Adrenal gland (tissue), 12 donors: ENCODE results near the gene POPDC2. TPM values are rescaled to one million over a fixed set of nuclear protein-coding genes. Genes with fewer than 3 reads are reported as not detected.

Experiments used
- DNase-seq, 7 donors: peaks; one replicate each; pipeline ENCODE4 v3.0.0-alpha.2; 2019 to 2020
- H3K27ac ChIP-seq, 5 donors: fragments of 200-600 bp; sonication (generic) in 4 of 5; 1 replicate in 3 of 5; 2 replicates in 2 of 5; pipeline versions ENCODE4 v1.5.1 to v1.8.0; 2016 to 2020; ENCODE audit warnings: mild to moderate bottlenecking in 1 of 5
- H3K27me3 ChIP-seq: fragments of 200-600 bp; 2 replicates; pipeline ENCODE4 v1.8.0; 2021
- H3K36me3 ChIP-seq, 2 donors: fragments of 200-600 bp; replicated peaks in 1 of 2; 1 replicate in 1 of 2; 2 replicates in 1 of 2; pipeline versions ENCODE4 v1.5.1 to v1.8.0; 2018 to 2022
- H3K4me1 ChIP-seq, 2 donors: fragments of 200-600 bp; replicated peaks in 1 of 2; 1 replicate in 1 of 2; 2 replicates in 1 of 2; pipeline versions ENCODE4 v1.5.1 to v1.8.0; 2018 to 2021
- H3K4me3 ChIP-seq, 4 donors: fragments of 200-600 bp; sonication (generic) in 3 of 4; one replicate each; pipeline ENCODE4 v1.5.1; 2016 to 2018
- H3K9me3 ChIP-seq, 3 donors: fragments of 200-600 bp; sonication (generic) in 1 of 3; replicated peaks in 1 of 3; 1 replicate in 2 of 3; 2 replicates in 1 of 3; pipeline versions ENCODE4 v1.5.1 to v1.8.0; 2016 to 2021
- POLR2A ChIP-seq, 2 donors: fragments of 450-650 bp; IDR thresholded peaks; one replicate each; pipeline ENCODE4 v1.6.1; 2017; ENCODE audit warnings: antibody characterized with exemption in 2 of 2, mild to moderate bottlenecking in 2 of 2, moderate library complexity in 1 of 2
- WGBS, 4 donors: extraction: QIAGEN DNeasy Blood & Tissue Kit in 2 of 4; methylation state at CpG; one replicate each; pipeline versions ENCODE4 v1.1.5 to v1.1.7; 2013 to 2017; 5-methylcytosine and 5-hydroxymethylcytosine counted together
- intact Hi-C, 2 donors: fragments of 100-400 bp; cut with DNase I; formaldehyde crosslinking; loops; one replicate each; pipeline versions ENCODE4 v1.14.1 to v1.15.0; 2022 to 2023
- polyA plus RNA-seq, 3 donors: library from polyadenylated mRNA; stranded (reverse); fragments of 200-250 nt in 2 of 3; fragments of 350-450 nt in 1 of 3; fragmentation: Illumina TruSeq in 1 of 3; extraction: RNeasy Lipid Tissue Mini Kit (QIAGEN cat#74804) in 1 of 3; gene quantifications; one replicate each; pipeline ENCODE4 v1.2.3, GENCODE V29; 2013 to 2014
- total RNA-seq, 9 donors: library from RNA; depleted of rRNA in 4 of 9; stranded (reverse); fragments of >200 nt in 4 of 9; fragments of 120-200 nt in 1 of 9; fragmentation: NEBNext Ultra II Directional in 1 of 9; extraction: Animal tissue kit (Norgen Biotek cat#: 25700) in 1 of 9; gene quantifications; one replicate each; pipeline versions ENCODE4 v1.1.0 to v1.2.4, GENCODE V29; 2013 to 2023
- TF ChIP-seq, protein P1 (sequence below), 6 experiments: fragments of 450-650 bp in 4 of 6; fragments of 200-600 bp in 2 of 6; sonication (generic) in 1 of 6; IDR thresholded peaks; 1 replicate in 5 of 6; 2 replicates in 1 of 6; pipeline versions ENCODE4 v1.5.1 to v1.8.0; 2016 to 2021; ENCODE audit warnings: antibody characterized with exemption in 6 of 6, mild to moderate bottlenecking in 2 of 6, moderate library complexity in 1 of 6
- donor health status: healthy with polysubstance abuse.
- donor health status: Bipolar disorder and iron deficiency.
- donor health status: DM: yes; HTN: yes; CAD: no.
- donor health status: DM: no; HTN: no; CAD: no.
- donor health status: DM: no; HTN: no; CAD: no.
- donor health status: DM: yes; HTN: yes; CAD: no.

Gene POPDC2
- total and polyA plus RNA-seq, 12 donors, result 1.3 to 17.5 (median 3.3) TPM

GRCh38 chr3:119625451-119626153 is 34.8 kb downstream of the POPDC2 start:
- intact Hi-C loops, result no loop called here
- H3K4me3 ChIP-seq, result no peak overlapping the region
- peaks cover 8 to 11% of the 10 kb centered on the region in 2 donors for H3K4me1 ChIP-seq
- H3K27me3 ChIP-seq, result no peaks in the 10 kb centered on the region
- no peak for DNase-seq
- TF ChIP-seq, protein P1, sequence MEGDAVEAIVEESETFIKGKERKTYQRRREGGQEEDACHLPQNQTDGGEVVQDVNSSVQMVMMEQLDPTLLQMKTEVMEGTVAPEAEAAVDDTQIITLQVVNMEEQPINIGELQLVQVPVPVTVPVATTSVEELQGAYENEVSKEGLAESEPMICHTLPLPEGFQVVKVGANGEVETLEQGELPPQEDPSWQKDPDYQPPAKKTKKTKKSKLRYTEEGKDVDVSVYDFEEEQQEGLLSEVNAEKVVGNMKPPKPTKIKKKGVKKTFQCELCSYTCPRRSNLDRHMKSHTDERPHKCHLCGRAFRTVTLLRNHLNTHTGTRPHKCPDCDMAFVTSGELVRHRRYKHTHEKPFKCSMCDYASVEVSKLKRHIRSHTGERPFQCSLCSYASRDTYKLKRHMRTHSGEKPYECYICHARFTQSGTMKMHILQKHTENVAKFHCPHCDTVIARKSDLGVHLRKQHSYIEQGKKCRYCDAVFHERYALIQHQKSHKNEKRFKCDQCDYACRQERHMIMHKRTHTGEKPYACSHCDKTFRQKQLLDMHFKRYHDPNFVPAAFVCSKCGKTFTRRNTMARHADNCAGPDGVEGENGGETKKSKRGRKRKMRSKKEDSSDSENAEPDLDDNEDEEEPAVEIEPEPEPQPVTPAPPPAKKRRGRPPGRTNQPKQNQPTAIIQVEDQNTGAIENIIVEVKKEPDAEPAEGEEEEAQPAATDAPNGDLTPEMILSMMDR (IDR thresholded peaks at IDR 0.05), result no peak
- no peak for TF ChIP-seq POLR2A (IDR thresholded peaks at IDR 0.05)
- no peak overlapping the region for H3K27ac ChIP-seq
- no peaks in the 10 kb centered on the region for H3K36me3 ChIP-seq
- no peaks in the 10 kb centered on the region for H3K9me3 ChIP-seq
- WGBS, 4 donors, result 87 to 89% (median 88%) methylated on average over 8 of the region's 8 CpGs

DNA sequence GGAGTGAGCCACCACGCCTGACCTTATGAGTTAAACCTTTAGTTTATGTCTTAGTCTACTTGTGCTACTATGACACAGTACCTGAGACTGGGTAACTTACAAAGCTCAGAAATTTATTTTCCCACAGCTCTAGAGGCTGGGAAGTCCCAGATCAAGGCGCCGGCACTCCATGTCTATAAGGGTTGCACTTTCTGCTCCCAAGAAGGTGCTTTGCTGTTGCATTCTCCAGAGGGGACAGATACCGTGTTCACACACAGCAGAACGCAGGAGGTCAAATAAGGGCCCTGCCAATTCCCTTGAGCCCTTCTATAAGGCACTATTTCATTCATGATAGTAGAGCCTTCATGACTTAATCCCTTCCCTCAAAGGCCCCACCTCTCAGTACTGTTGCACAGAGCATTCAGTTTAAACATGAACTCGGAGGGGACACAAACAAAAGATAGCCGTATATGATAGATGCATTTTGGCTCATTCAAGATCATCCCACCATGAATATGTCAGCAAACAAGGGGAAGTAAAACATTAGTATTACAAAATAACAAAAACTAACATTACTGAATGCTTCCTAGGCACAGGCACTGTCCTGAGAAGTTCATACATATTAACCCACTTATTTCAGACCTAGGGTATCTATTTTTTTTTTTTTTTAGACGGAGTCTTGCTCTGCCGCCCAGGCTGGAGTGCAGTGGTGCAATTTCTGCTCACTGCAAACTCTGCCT is 36.2 kb downstream of the POPDC2 start:
- H3K36me3 ChIP-seq, result no peaks in the 10 kb centered on the region
- H3K9me3 ChIP-seq, result no peaks in the 10 kb centered on the region
- WGBS, 4 donors, result 82 to 89% (median 86%) methylated on average over 9 of the region's 9 CpGs
- no peaks in the 10 kb centered on the region for H3K27me3 ChIP-seq
- intact Hi-C loops, result no loop called here
- no peak overlapping the region for H3K27ac ChIP-seq
- DNase-seq, result no peak
- H3K4me3 ChIP-seq, result no peak overlapping the region
- H3K4me1 ChIP-seq, result peaks cover 0 to 6% of the 10 kb centered on the region in 2 donors
- no peak for TF ChIP-seq POLR2A (IDR thresholded peaks at IDR 0.05)
- TF ChIP-seq, protein P1 (IDR thresholded peaks at IDR 0.05), result no peak

DNA sequence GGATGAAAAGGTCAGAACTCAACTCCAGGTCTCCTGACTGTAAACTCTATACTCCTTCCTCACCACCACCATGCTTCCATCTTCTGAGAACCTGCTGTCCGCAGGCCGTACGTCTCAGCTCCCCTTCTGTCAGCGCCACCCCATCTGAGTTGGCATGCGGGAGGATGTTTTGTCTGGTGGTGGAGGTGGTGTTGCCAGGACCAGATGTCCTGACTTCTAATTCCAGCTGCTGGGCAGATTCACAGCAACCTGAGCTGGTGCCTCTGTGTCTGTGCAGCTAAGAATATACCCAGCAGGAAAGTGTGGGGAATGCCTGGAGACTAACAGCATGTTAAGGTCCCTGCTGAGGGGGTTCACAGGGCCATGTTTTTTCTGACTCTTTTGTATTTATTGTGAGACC is 39.5 kb downstream of the POPDC2 start:
- DNase-seq, result no peak
- WGBS, 4 donors, result 92 to 100% (median 96%) methylated on average over 5 of the region's 5 CpGs
- no peak overlapping the region for H3K4me3 ChIP-seq

DNA sequence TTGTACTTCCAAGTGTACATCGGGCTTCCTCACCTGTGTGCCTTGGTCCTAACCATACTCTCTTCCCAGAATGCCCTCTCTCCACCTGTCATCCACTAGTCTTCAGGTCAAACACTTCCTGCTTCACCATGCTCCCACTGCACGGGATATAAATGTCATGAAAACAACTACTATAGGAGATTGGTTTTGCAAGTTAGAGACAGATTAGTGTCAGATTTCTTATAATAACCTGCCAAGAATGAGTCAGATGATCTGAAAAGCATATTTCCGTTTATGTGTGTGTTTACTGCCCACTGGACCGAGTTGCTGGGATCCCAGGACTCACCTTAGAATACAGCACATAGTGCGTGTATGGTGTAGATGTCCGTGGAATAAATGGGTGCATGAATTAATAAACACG is 41.3 kb downstream of the POPDC2 start:
- no peak overlapping the region for H3K27ac ChIP-seq
- intact Hi-C loops, result no loop called here
- H3K36me3 ChIP-seq, result no peaks in the 10 kb centered on the region
- H3K4me1 ChIP-seq, result no peaks in the 10 kb centered on the region
- no peak for TF ChIP-seq POLR2A (IDR thresholded peaks at IDR 0.05)
- TF ChIP-seq, protein P1 (IDR thresholded peaks at IDR 0.05), result no peak
- H3K9me3 ChIP-seq, result no peaks in the 10 kb centered on the region
- H3K27me3 ChIP-seq, result no peaks in the 10 kb centered on the region
- 74 to 79% (median 76%) methylated on average over 7 of the region's 7 CpGs for WGBS, 4 donors
- DNase-seq, result no peak
- H3K4me3 ChIP-seq, result no peak overlapping the region

More for the DNA sequence above, 39.5 kb downstream of the POPDC2 start:
- H3K27me3 ChIP-seq, result no peaks in the 10 kb centered on the region
- TF ChIP-seq POLR2A (IDR thresholded peaks at IDR 0.05), result no peak
- TF ChIP-seq, protein P1 (IDR thresholded peaks at IDR 0.05), result no peak
- H3K9me3 ChIP-seq, result no peaks in the 10 kb centered on the region
- no peaks in the 10 kb centered on the region for H3K4me1 ChIP-seq
- intact Hi-C loops, result no loop called here
- no peaks in the 10 kb centered on the region for H3K36me3 ChIP-seq
- no peak overlapping the region for H3K27ac ChIP-seq
